Measurements from ENCODE around the gene PACRG.

Gene PACRG

DNA sequence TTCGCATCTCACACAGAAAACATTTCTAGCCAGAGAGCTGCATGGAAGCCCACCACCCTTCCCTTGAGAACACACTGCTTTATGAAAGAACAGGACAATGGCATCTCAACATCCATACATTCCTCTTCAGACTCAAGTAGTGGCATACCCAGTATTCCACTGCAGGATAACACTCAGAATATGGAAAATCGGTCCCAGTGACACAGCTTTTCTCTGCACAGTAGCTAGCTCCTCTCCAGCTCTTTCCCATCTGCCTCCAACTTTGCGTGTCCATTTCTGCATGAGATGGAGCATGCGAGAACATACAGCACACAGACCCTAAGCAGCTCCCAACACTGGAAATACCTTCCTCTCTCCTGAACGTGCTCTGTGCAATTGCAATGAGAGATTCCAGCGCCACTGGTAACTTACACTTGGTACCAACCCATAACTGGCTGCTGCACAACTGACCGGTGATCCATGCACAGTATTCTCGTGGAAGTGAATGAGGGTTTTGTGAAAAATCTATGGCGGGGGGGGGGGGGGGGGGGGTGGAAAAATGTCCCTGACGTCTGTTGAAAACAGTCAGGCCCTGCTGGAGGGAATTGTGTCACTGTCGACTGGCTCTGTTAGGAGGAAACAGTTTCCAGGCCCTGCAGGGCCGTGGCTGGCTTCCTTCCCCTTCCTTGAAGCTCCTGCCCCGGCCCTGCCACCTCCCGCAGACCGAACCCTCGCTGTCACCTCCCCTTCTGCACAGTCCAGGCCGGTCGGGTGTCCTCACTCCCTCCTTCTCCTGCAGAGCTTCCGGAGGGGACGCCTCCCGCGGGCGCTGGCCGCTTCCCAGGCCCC is 420.9 kb downstream of the PACRG start:
- DNase-seq (ENCODE audit: insufficient read length, low spot score): no peak
- no peak for TF ChIP-seq POLR2A (IDR thresholded peaks at IDR 0.05; ENCODE audit: low read depth, low read length)
- FAIRE-seq: no peak

DNA sequence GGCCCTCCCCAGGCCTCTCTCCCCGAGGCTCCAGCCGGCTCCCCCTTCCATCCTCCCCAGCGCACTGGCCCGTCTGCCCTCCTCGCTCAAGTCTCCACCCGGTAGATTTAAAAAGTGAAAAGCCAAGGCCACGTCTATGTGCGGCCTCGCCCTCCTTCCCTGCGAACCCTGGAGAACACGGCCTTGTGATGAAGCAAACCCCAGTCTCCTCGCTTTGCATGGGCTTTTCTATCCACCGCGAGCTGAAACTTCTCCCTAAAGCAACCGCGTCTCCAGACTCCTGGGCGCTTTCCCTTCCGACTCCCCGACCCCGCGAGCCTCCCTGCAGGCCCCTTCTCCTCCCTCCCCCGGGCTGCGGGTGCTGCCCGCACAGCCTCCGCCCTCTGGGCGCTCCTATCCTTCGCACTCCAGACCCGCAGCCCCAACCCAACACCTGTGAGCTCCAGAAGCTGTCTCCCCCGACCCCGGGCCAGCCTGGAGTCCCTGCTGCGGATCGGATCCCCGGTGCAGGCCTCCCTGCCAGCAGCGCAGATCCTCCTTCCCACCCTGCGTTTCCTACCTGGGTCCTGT is 421.6 kb downstream of the PACRG start:
- no peak for FAIRE-seq
- DNase-seq (ENCODE audit: insufficient read length, low spot score): no peak
- no peak for TF ChIP-seq POLR2A (IDR thresholded peaks at IDR 0.05; ENCODE audit: low read depth, low read length)

DNA sequence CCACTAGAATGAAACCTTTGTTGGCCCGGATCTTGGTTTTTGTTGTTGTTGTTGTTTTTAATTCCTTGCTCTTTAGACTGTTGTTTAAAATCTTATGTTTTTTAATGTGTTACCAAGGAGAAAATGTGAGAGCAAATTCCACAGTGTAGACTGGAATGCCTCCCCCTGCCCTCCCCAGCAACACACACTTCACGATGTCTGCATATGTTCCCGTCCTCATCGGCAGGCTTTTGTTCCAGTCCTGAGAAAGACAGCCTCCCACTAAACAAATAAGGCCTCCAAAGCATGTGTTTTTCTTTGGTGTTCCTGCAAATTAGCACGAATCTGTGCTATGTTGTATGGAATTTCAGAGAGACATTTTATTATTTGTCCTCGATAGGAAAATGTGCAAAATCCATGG is 423.4 kb downstream of the PACRG start:
- TF ChIP-seq POLR2A (IDR thresholded peaks at IDR 0.05; ENCODE audit: low read depth, low read length): no peak
- DNase-seq (ENCODE audit: insufficient read length, low spot score) (no peak), FAIRE-seq (no peak)

DNA sequence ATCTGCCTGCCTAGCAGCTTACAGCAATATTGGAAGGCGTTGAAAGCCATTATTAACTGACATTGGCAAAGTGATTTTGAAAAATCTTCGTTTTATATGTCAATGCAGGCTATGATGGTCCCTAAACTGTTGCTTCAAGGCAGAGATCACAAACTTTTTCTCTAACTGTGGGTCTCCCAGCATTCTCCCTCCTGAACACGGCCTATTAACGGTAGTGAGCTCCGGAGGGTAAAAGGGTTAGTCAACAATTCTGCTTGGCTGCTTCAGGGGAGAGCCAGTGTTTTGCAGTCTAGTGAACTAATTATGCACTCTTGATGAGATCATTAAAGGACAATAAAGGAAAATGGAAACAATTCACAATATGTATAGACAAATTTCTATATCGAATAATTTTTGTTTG is 424.9 kb downstream of the PACRG start:
- TF ChIP-seq POLR2A (IDR thresholded peaks at IDR 0.05; ENCODE audit: low read depth, low read length): no peak
- no peak for FAIRE-seq
- no peak for DNase-seq (ENCODE audit: insufficient read length, low spot score)

DNA sequence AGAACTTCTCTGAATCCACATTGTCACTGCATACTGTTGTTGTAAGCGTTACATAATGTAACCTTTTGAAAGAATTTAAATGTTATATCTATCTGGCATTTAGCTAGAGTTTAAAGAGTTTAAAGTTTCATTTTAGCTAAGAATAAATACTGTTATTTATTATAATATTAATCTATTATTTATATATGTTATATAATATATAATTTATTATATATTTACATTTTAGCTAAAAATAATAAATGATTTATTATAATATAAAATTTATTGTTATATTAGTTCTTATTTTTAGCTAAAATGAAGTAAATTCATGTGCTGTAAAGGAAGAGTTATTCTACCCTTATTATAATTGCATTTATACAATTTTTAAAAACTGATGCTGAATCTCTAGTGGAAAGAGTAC is 431.3 kb downstream of the PACRG start:
- no peak for FAIRE-seq
- no peak for TF ChIP-seq POLR2A (IDR thresholded peaks at IDR 0.05; ENCODE audit: low read depth, low read length)

DNA sequence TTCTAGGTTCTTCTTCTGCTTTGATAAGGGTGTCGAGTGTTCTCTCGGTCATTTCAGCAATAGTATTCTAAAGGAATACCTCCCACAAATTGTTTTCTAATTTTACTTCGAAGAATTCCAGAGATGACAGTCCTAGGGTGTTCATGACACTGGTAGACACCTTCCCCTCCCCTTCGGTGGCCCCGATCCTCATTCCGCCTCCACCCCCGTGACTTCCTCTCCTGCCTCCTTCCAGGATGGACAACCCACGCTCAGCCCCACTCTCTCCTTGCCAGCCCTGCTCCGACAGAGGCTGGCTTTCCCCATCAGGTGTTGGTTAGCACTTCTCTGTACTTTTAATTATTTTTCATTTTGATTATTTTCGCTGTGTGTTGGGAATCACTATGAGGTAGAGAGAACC is 431.9 kb downstream of the PACRG start:
- no peak for FAIRE-seq
- DNase-seq (ENCODE audit: insufficient read length, low spot score): no peak
- TF ChIP-seq POLR2A (IDR thresholded peaks at IDR 0.05; ENCODE audit: low read depth, low read length): no peak

More for the DNA sequence above, 431.3 kb downstream of the PACRG start:
- no peak for DNase-seq (ENCODE audit: insufficient read length, low spot score)

DNA sequence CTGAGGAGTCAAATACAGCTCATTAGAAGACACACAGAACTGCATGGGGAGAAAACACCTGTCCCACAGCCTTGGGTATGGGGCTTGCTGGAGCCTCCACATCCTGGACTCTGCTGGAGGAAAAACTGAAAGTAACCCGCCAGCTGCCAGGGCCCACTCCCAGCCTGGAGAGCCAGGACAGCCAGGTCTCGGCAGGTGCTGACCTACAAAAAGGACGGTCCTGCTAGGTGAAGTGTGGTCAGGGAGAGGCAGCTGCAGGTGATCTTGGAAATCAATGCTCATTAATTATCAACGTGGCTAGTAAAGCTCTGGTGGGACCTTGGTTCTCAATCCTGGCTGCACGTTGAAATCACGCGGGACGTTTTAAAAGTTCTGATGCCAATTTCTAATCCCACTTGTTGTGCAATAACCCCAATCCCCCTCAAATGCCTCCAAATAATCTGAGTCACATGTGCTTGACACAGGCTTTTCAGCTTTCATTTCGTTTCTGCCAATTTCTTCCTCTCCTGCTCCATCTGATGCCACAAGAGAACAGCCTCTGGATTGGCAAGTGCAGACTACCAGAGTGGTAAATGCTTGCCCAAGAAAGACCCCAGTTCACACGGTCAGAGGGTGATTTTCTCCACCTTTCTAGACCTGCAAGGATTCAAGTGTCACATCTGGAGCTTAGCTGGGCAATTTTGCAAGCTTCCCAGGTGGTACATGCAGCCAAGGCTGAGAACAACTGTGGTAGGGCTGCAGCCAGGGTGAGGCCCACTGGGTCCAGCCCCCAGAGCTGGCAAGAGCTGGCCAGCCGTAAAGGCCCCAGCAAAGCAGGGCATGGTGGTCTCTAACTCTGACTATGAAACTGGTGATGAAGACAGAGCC is 434.5 kb downstream of the PACRG start:
- FAIRE-seq (no peak), DNase-seq (ENCODE audit: insufficient read length, low spot score) (no peak)
- no peak for TF ChIP-seq POLR2A (IDR thresholded peaks at IDR 0.05; ENCODE audit: low read depth, low read length)

DNA sequence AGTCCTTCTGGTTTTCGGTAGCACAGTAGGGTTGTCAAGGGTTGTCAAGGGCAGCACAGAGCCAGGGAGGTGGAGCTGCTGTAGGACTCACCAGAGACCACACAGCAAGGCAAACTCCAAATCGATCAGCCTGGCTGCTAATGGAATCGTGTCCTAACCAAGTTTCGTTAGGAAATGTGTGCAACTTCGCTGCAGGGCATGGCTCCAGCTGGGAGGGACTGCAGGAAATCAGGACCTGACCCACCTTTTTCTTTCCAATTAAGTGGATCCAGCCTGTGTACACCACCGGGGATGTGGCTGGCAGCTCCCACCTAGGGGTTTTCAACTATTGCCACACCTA is 435.1 kb downstream of the PACRG start:
- no peak for TF ChIP-seq POLR2A (IDR thresholded peaks at IDR 0.05; ENCODE audit: low read depth, low read length)
- DNase-seq (ENCODE audit: insufficient read length, low spot score): no peak
- FAIRE-seq: no peak

DNA sequence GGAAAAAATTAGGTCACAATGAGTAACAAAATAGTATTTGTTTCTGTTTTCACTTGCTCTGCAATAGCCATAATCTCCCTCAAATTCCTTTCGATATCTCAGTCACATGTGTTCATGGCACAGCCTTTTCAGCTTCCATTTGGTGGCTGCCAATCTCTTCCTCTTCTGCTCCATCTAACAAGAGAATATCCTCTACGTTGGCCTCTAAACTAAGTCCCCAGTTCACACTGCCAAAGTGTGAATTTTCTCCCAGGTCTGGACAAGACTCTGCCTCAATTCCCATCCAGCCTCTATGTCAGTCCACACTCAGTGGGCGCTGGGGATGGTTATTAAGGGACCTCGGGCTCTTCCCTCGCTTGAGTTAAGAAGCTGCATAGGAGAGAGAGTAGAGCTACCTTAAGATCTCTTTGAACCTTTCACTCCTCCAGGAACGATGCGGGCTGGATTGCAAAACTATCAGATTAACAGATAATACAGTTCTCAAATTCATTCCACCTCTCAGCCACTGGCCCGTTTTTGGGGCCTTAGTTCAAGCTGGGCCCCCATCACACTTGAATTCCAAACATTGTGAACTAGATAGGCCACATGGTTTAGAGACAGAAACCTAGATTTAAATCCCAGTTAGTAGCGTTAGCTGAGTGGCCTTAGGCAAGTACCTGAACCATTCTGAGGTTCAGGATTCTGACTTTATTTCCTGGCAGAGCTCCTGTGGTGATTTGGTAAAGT is 436.6 kb downstream of the PACRG start:
- DNase-seq (ENCODE audit: insufficient read length, low spot score) (no peak), FAIRE-seq (no peak)
- TF ChIP-seq POLR2A (IDR thresholded peaks at IDR 0.05; ENCODE audit: low read depth, low read length): no peak

DNA sequence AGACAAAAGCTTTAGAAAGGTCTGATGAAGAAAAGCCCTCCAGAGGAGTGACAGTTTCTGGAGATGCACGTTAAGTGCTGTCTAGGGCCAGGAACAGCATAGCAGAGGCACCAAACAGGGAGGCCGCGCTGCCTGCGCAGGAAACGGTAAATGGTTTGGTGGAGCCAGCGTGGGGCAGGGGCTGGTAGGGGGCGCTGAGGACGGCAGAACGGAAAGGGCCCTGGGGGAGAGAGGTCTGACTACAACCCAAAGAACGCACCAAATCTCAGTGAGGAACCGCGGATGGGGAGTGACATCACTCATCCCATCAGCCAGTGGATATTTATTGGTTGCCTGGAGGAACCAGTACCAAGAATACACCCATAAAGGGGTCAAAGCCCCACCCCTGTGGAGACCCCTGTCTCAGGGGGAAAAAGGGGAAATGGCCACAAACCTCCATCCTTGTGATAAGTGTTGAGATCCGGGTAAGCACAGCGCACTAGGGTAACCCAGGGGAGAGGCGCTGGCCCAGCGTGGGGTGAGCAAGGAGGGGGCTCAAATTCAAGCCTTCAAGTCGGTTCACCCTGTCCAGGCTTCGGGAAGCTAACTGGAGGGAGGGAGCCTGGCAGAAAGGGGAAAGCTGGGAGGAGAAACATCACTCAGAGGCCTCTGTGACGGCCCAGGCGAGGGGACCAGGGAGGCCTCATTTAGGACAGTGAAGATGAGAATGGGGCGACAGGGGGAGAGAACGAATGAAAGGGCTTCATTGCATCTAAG is 437.6 kb downstream of the PACRG start:
- FAIRE-seq: no peak
- TF ChIP-seq POLR2A (IDR thresholded peaks at IDR 0.05; ENCODE audit: low read depth, low read length): no peak
- no peak for DNase-seq (ENCODE audit: insufficient read length, low spot score)

DNA sequence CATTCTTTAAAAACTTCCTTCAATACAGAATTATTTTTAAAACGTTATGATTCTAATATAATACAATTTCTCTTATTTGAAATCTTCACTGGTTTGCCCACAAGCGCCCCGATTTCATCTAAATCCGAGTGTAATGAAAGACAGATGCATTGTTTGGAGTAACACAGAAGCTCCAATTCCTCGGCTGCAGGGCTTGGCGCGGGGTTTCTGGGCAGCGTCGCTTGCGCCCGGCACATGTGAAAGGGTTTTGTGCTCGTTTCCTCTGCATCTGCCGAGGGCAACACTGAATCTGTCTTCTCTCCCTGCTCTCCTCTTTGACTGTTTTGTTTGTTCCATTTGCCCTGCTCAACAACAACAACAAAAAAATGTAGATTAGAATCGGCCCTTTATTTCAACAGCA is 438.1 kb downstream of the PACRG start:
- DNase-seq (ENCODE audit: insufficient read length, low spot score) (no peak), FAIRE-seq (no peak)
- TF ChIP-seq POLR2A (IDR thresholded peaks at IDR 0.05; ENCODE audit: low read depth, low read length): no peak

DNA sequence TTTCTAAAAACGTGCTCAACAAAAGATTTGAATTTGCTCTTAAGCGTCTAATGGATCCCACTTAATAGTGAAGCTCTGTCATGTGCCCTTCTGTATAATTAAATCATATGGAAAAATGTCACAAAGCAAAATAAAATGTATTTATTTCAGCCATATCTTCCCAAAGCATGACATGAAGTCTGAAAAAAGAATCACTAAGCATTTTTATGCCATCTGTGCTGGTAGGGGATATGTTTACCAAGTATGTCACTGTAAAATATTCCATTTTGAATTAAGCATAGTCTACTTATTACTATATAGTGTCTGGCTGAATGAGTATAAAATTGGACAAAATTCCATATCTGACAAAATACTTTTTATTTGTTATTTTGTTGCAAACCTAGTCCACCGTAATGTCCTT is 438.7 kb downstream of the PACRG start:
- FAIRE-seq (no peak), DNase-seq (ENCODE audit: insufficient read length, low spot score) (no peak)
- no peak for TF ChIP-seq POLR2A (IDR thresholded peaks at IDR 0.05; ENCODE audit: low read depth, low read length)

DNA sequence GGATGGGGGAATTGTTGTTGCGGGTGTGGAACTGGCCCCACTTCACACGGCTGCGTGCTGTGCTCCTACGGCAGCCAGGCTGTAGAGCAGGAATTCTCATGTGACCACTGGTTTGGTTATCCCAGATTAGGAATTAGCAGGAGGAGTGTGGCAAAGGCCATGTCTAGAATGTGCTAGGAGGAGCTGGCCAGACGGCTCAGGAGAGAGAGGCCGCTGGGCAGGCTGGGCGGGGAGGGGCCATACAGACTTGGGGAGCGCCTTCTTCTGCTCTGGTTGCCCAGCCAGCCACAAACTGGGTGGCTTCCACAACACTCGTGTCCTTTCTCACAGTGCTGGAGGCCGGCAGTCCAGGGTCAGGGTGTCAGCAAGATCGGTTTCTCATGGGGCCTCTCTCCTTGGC is 441.7 kb downstream of the PACRG start:
- DNase-seq (ENCODE audit: insufficient read length, low spot score): no peak
- FAIRE-seq: no peak
- no peak for TF ChIP-seq POLR2A (IDR thresholded peaks at IDR 0.05; ENCODE audit: low read depth, low read length)

Measured in H54 (cell line).